Rectal smooth muscle tissue (tissue), 1 donor: Measurements from ENCODE around the gene GMCL2.

Source experiments
- H3K27ac ChIP-seq: one replicate; pipeline ENCODE4 v1.7.0; 2013; ENCODE audit warnings: low read depth, low read length, inconsistent platforms
- H3K27me3 ChIP-seq: one replicate; pipeline ENCODE4 v1.7.0; 2013; ENCODE audit warnings: low read length; ENCODE audit not compliant: control insufficient read depth, insufficient read depth
- H3K36me3 ChIP-seq: one replicate; pipeline ENCODE4 v1.7.0; 2013; ENCODE audit warnings: low read length; ENCODE audit not compliant: control insufficient read depth, insufficient read depth
- H3K4me1 ChIP-seq: one replicate; pipeline ENCODE4 v1.7.0; 2013; ENCODE audit warnings: low read length; ENCODE audit not compliant: control insufficient read depth, insufficient read depth
- H3K4me3 ChIP-seq: one replicate; pipeline ENCODE4 v1.7.0; 2013; ENCODE audit warnings: low read length
- H3K9ac ChIP-seq: one replicate; pipeline ENCODE4 v1.7.0; 2013; ENCODE audit warnings: low read length

GMCL2 gene

DNA sequence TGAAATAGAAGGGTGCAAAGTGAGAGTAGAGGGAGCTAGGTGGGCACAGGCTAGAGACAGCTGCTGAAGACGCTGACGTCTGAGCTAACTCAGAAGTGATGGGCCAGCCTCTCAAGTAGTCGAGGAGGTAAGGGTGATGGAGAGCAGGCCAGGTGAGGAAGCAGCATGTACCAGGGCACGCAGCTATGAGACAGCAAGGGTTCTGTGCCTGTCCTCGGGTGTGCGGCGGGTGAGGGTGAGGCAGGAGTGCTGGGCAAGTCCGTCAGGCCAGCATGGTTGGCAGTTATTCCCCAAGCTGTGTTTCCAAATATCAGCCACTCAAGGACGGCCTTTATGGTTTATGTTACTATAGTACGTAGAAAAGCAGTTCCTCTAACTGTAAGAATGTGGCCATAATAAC, 50.2 kb downstream of the GMCL2 start:
- Histone ChIP-seq H3K36me3 (peaks cover 15% of the 10 kb centered on the region), H3K27me3 (no peaks in the 10 kb centered on the region), H3K9ac (no peak overlapping the region), H3K4me1 (no peaks in the 10 kb centered on the region), H3K4me3 (no peak overlapping the region), H3K27ac (no peak overlapping the region)
